WTC11 (cell line): ENCODE data around the gene SFT2D3.

ENCODE experiments used
- ESRRA ChIP-seq: sonication (generic); formaldehyde crosslinking; IDR thresholded peaks from 2 replicates; pipeline ENCODE4 v1.8.1; 2022; ENCODE audit warnings: mild to moderate bottlenecking, missing genetic modification reagents, borderline replicate concordance
- ETV6 ChIP-seq: sonication (generic); formaldehyde crosslinking; IDR thresholded peaks from 2 replicates; pipeline ENCODE4 v1.8.1; 2022; ENCODE audit warnings: mild to moderate bottlenecking, missing genetic modification reagents
- FOXP1 ChIP-seq: sonication (generic); formaldehyde crosslinking; IDR thresholded peaks from 2 replicates; pipeline ENCODE4 v1.8.0; 2022; ENCODE audit warnings: missing genetic modification reagents, mild to moderate bottlenecking, moderate library complexity, borderline replicate concordance
- IRF2 ChIP-seq: sonication (generic); formaldehyde crosslinking; IDR thresholded peaks from 2 replicates; pipeline ENCODE4 v1.8.0; 2022; ENCODE audit warnings: low read depth, missing genetic modification reagents, borderline replicate concordance
- TF ChIP-seq, protein P1 (sequence below): fragments of 200-600 bp; IDR thresholded peaks from 2 replicates; pipeline ENCODE4 v1.8.0; 2022; ENCODE audit warnings: antibody characterized with exemption

DNA sequence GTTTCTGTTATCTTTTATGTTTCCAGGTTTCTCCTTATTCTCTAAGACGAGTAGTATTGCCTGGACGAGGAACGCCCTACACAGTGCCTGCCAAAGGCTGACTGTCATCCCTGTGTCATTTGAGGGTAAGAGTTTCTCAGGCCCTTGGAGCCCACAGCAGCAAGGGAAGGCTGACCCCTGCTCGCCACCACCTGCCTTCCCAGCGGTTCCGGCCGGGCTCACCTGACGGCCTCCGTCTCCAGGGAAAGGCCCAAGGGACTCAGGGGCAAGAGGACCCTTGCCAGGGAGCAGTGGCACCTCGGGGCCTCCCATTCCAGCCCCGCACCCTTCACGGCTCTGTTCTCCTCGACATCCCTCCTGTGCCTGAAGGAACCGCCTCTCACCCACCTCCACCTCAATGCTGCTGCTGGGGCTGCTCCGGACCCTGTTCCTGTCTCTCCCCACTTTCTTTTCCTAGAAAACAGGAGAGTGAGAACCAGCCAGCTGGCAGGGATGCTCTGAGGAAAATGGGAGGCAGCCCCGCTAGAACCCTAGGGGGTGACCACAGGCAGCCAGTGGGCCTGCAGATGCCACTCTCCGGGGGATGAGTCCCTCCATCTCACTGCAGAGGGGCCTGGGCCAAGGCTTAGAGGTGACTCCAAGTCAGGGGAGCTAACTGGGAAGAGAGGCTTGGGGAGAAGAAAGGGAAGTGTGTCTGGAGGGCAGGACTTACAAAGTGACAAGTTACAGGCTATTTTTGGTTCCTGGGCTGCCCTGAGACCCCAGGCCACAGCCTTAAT is 27.8 kb upstream of the SFT2D3 start:
- TF ChIP-seq, protein P1, sequence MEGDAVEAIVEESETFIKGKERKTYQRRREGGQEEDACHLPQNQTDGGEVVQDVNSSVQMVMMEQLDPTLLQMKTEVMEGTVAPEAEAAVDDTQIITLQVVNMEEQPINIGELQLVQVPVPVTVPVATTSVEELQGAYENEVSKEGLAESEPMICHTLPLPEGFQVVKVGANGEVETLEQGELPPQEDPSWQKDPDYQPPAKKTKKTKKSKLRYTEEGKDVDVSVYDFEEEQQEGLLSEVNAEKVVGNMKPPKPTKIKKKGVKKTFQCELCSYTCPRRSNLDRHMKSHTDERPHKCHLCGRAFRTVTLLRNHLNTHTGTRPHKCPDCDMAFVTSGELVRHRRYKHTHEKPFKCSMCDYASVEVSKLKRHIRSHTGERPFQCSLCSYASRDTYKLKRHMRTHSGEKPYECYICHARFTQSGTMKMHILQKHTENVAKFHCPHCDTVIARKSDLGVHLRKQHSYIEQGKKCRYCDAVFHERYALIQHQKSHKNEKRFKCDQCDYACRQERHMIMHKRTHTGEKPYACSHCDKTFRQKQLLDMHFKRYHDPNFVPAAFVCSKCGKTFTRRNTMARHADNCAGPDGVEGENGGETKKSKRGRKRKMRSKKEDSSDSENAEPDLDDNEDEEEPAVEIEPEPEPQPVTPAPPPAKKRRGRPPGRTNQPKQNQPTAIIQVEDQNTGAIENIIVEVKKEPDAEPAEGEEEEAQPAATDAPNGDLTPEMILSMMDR: no peak
- no peak for TF ChIP-seq ETV6 (CRISPR knock-in tag)
- no peak for TF ChIP-seq FOXP1 (CRISPR knock-in tag)
- no peak for TF ChIP-seq ESRRA
- no peak for TF ChIP-seq IRF2 (CRISPR knock-in tag)
